Pancreas (tissue), 10 donors: ENCODE measurements around the gene ITPKB. TPM values are rescaled to one million over a fixed set of nuclear protein-coding genes. Genes with fewer than 3 reads are reported as not detected.
"Not testable (repeated sequence)": the region's sequence is repeated elsewhere in the genome, so short reads cannot be mapped to it uniquely, and the experiment has no call there.

Experiments
- ATAC-seq, 4 donors: fragments of 200-7000 bp; cut with Tn5 transposase; one replicate each; pipeline versions ENCODE4 v1.8.0 to v1.9.1; 2020; ENCODE audit warnings: mild to moderate bottlenecking in 4 of 4, moderate library complexity in 4 of 4
- DNase-seq, 6 donors: peaks; one replicate each; pipeline ENCODE4 v3.0.0-alpha.2; 2020
- FAIRE-seq: peaks from 2 replicates; lab custom pipeline; 2012; peaks lifted over from hg19 to GRCh38; lab: Jason Lieb, UNC
- H3K27ac ChIP-seq, 4 donors: fragments of 200-600 bp; sonication (generic); 1 replicate in 3 of 4; 2 replicates in 1 of 4; pipeline versions ENCODE4 v1.5.0 to v1.8.0; 2020
- H3K27me3 ChIP-seq, 4 donors: fragments of 200-600 bp; one replicate each; pipeline ENCODE4 v1.8.0; 2021
- H3K36me3 ChIP-seq, 3 donors: fragments of 200-600 bp; sonication (generic) in 1 of 3; one replicate each; pipeline versions ENCODE4 v1.5.0 to v1.8.0; 2020 to 2021
- H3K4me1 ChIP-seq, 3 donors: fragments of 200-600 bp; one replicate each; pipeline ENCODE4 v1.8.0; 2021
- H3K4me3 ChIP-seq, 4 donors: fragments of 200-600 bp; sonication (generic) in 2 of 4; one replicate each; pipeline versions ENCODE4 v1.5.0 to v1.8.0; 2020 to 2021
- H3K9me3 ChIP-seq, 4 donors: fragments of 200-600 bp; one replicate each; pipeline ENCODE4 v1.8.0; 2021
- WGBS, 2 donors: extraction: QIAGEN DNeasy Blood & Tissue Kit; methylation state at CpG; one replicate each; pipeline ENCODE4 v1.1.7; 2013; 5-methylcytosine and 5-hydroxymethylcytosine counted together
- intact Hi-C, 3 donors: fragments of 100-400 bp; cut with DNase I; formaldehyde crosslinking; loops; one replicate each; pipeline versions ENCODE4 v1.11.1 to v1.14.2; 2022
- polyA plus RNA-seq, 2 donors: library from polyadenylated mRNA; stranded (reverse); fragments of 200-250 nt; gene quantifications; one replicate each; pipeline ENCODE4 v1.2.3, GENCODE V29; 2013
- total RNA-seq, 6 donors: library from RNA; stranded (reverse); fragmentation: NEBNext Ultra II Directional in 4 of 6; extraction: Animal tissue kit (Norgen Biotek cat#: 25700) in 4 of 6; gene quantifications; one replicate each; pipeline versions ENCODE4 v1.2.1 to v1.2.4, GENCODE V29; 2021 to 2023
- TF ChIP-seq, protein P1 (sequence below), 4 donors: fragments of 200-600 bp; sonication (generic) in 3 of 4; IDR thresholded peaks; one replicate each; pipeline versions ENCODE4 v1.5.0 to v1.8.0; 2021; ENCODE audit warnings: antibody characterized with exemption in 4 of 4
- donor health status: healthy with polysubstance abuse.
- donor health status: DM: no; HTN: no; CAD: no; lungs with moderate emphysema.
- donor health status: DM: no; HTN: no; CAD: no.
- donor health status: control.
- donor health status: control.
- donor health status: Bipolar disorder and iron deficiency.
- donor health status: DM: yes; HTN: yes; CAD: no.
- donor health status: DM: no; HTN: no; CAD: no.
- donor health status: DM: no; HTN: no; CAD: no.
- donor health status: DM: yes; HTN: yes; CAD: no.

The ITPKB gene
- total and polyA plus RNA-seq, 8 donors = 3.8 to 13.9 (median 5.5) TPM

GRCh38 chr1:226641671-226642231 lies 97.3 kb downstream of the ITPKB start:
- DNase-seq (peak in 3 of 6 donors; percentile 7 to 65 (median 38)), FAIRE-seq (no peak), ATAC-seq (no peak)
- Histone ChIP-seq H3K4me1 (no peaks in the 10 kb centered on the region), H3K36me3 (peaks cover 0 to 16% (median 0%) of the 10 kb centered on the region in 3 donors), H3K9me3 (no peaks in the 10 kb centered on the region), H3K27ac (no peak overlapping the region), H3K27me3 (no peaks in the 10 kb centered on the region), H3K4me3 (no peak overlapping the region)
- TF ChIP-seq, protein P1, sequence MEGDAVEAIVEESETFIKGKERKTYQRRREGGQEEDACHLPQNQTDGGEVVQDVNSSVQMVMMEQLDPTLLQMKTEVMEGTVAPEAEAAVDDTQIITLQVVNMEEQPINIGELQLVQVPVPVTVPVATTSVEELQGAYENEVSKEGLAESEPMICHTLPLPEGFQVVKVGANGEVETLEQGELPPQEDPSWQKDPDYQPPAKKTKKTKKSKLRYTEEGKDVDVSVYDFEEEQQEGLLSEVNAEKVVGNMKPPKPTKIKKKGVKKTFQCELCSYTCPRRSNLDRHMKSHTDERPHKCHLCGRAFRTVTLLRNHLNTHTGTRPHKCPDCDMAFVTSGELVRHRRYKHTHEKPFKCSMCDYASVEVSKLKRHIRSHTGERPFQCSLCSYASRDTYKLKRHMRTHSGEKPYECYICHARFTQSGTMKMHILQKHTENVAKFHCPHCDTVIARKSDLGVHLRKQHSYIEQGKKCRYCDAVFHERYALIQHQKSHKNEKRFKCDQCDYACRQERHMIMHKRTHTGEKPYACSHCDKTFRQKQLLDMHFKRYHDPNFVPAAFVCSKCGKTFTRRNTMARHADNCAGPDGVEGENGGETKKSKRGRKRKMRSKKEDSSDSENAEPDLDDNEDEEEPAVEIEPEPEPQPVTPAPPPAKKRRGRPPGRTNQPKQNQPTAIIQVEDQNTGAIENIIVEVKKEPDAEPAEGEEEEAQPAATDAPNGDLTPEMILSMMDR (IDR thresholded peaks at IDR 0.05) = no peak
- 94 to 96% methylated on average over 22 to 23 of the region's 23 CpGs for WGBS, 2 donors
- intact Hi-C loops = no loop called here

- Histone ChIP-seq H3K9me3 (no peaks in the 10 kb centered on the region), H3K36me3 (peaks cover 0 to 14% (median 0%) of the 10 kb centered on the region in 3 donors), H3K4me3 (no peak overlapping the region), H3K27me3 (no peaks in the 10 kb centered on the region), H3K27ac (no peak overlapping the region), H3K4me1 (no peaks in the 10 kb centered on the region)
- intact Hi-C loops = no loop called here
- DNase-seq (peak in 3 of 6 donors; percentile 9 to 41 (median 38)), ATAC-seq (no peak), FAIRE-seq (no peak)
- TF ChIP-seq, protein P1 (IDR thresholded peaks at IDR 0.05) = no peak
- 92 to 94% methylated on average over 23 of the region's 23 CpGs for WGBS, 2 donors
Measured at GRCh38 chr1:226640321-226641136, 98.6 kb downstream of the ITPKB start.

- H3K27ac ChIP-seq = no peak overlapping the region
- TF ChIP-seq, protein P1 (IDR thresholded peaks at IDR 0.05) = no peak
- H3K9me3 ChIP-seq = no peaks in the 10 kb centered on the region
- peak in 3 of 6 donors; percentile 11 to 62 (median 34) for DNase-seq
- no peak for FAIRE-seq
- H3K4me1 ChIP-seq = no peaks in the 10 kb centered on the region
- H3K36me3 ChIP-seq = peaks cover 0 to 14% (median 0%) of the 10 kb centered on the region in 3 donors
- intact Hi-C loops = loop anchor here in 2 of 3 donors (5.0 to 10.0 kb wide), 2 partner anchors 185 to 193 kb away; no protein-coding TSS in a partner anchor
- no peak overlapping the region for H3K4me3 ChIP-seq
- no peak for ATAC-seq
- H3K27me3 ChIP-seq = no peaks in the 10 kb centered on the region
- 89 to 90% methylated on average over 16 to 18 of the region's 18 CpGs for WGBS, 2 donors
Measured at GRCh38 chr1:226639631-226640061, 99.4 kb downstream of the ITPKB start.

- FAIRE-seq, ATAC-seq, H3K4me1 ChIP-seq, H3K4me3 ChIP-seq, H3K27ac ChIP-seq, H3K9me3 ChIP-seq, H3K27me3 ChIP-seq: not testable (repeated sequence)
- intact Hi-C loops = loop anchor here in 2 of 3 donors (5.0 to 10.0 kb wide), 2 partner anchors 186 to 193 kb away; no protein-coding TSS in a partner anchor
- DNase-seq = peak in 3 of 6 donors; percentile 3 to 28 (median 17)
- WGBS, 2 donors = 94 to 95% methylated on average over 8 of the region's 8 CpGs
- peaks cover 0 to 14% (median 0%) of the 10 kb centered on the region in 3 donors for H3K36me3 ChIP-seq
Measured at GRCh38 chr1:226639206-226639605, 99.9 kb downstream of the ITPKB start.

GRCh38 chr1:226638608-226639007 lies 100.5 kb downstream of the ITPKB start:
- Histone ChIP-seq H3K4me1 (no peaks in the 10 kb centered on the region), H3K36me3 (peaks cover 0 to 14% (median 0%) of the 10 kb centered on the region in 3 donors), H3K4me3 (no peak overlapping the region), H3K27me3 (no peaks in the 10 kb centered on the region), H3K9me3 (no peaks in the 10 kb centered on the region), H3K27ac (no peak overlapping the region)
- no peak for FAIRE-seq
- DNase-seq = peak in 3 of 6 donors; percentile 17 to 29 (median 29)
- ATAC-seq = no peak
- WGBS, 2 donors = 89 to 92% methylated on average over 16 of the region's 16 CpGs
- intact Hi-C loops = loop anchor here in 2 of 3 donors (5.0 to 10.0 kb wide), 2 partner anchors 186 to 194 kb away; no protein-coding TSS in a partner anchor
- TF ChIP-seq, protein P1 (IDR thresholded peaks at IDR 0.05) = no peak
